ENCODE data around the gene MRGPRE.

Gene MRGPRE

DNA sequence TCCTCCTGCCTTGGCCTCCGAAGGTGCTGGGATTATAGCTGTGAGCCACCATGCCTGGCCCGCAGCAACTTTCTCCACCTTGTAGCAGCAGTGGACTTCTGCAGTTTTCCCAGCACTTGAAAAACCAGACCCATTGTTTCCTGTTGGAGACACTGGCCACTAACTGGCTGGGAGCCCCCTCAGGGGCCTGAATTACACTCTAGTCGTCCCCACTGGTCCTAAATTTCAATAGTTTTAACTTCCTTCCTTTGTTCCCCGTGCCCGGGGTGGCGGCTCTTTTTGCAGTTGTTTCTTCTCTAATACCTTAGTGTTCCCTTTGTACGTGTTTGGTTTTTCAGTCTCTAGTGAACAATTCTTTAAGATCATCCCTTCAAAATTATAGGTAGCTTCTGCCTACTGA is 2.6 kb upstream of the MRGPRE start:
- DNase-seq (ENCODE audit: low spot score), result no peak
- TF ChIP-seq, protein P1, sequence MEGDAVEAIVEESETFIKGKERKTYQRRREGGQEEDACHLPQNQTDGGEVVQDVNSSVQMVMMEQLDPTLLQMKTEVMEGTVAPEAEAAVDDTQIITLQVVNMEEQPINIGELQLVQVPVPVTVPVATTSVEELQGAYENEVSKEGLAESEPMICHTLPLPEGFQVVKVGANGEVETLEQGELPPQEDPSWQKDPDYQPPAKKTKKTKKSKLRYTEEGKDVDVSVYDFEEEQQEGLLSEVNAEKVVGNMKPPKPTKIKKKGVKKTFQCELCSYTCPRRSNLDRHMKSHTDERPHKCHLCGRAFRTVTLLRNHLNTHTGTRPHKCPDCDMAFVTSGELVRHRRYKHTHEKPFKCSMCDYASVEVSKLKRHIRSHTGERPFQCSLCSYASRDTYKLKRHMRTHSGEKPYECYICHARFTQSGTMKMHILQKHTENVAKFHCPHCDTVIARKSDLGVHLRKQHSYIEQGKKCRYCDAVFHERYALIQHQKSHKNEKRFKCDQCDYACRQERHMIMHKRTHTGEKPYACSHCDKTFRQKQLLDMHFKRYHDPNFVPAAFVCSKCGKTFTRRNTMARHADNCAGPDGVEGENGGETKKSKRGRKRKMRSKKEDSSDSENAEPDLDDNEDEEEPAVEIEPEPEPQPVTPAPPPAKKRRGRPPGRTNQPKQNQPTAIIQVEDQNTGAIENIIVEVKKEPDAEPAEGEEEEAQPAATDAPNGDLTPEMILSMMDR (IDR thresholded peaks at IDR 0.05; ENCODE audit: extremely low read depth, missing control alignments), result no peak

DNA sequence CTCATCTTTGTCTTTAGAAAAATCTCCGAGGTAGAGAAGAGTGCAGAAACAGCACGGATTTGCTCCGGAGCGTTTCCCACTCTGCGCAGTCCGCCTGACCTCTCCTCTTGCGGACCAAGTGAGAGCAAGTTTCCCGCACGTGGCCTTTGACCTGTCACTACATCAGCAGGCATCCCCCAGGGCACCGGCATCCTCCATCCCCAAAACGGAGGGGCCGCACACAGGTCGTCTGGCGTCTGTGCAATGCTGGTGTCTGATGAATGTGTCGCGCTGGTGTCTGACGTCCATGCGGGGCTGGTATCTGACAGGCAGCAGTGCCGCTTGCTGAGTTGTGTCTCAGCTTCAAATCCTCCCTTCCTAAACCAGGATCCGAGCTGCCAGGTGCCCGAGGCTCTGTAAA is 739 bp upstream of the MRGPRE start:
- DNase-seq (ENCODE audit: low spot score), result no peak
- TF ChIP-seq, protein P1 (IDR thresholded peaks at IDR 0.05; ENCODE audit: extremely low read depth, missing control alignments), result no peak

DNA sequence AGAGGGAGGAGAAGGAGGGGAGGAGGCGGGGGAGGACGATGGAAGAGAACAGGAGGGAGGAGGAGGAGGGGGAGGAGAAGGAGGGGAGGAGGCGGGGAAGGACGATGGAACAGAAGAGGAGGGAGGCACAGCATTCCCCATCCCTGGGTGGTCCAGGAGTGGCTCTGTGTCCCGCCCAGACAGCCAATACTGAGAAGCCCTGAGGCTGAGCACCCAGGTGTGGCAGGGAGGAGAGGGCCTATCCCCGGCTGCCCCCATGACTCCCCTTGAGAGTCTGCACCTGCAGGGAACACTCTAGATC is 717 bp downstream of the MRGPRE start:
- TF ChIP-seq, protein P1 (IDR thresholded peaks at IDR 0.05; ENCODE audit: extremely low read depth, missing control alignments), result no peak
- no peak for DNase-seq (ENCODE audit: low spot score)

DNA sequence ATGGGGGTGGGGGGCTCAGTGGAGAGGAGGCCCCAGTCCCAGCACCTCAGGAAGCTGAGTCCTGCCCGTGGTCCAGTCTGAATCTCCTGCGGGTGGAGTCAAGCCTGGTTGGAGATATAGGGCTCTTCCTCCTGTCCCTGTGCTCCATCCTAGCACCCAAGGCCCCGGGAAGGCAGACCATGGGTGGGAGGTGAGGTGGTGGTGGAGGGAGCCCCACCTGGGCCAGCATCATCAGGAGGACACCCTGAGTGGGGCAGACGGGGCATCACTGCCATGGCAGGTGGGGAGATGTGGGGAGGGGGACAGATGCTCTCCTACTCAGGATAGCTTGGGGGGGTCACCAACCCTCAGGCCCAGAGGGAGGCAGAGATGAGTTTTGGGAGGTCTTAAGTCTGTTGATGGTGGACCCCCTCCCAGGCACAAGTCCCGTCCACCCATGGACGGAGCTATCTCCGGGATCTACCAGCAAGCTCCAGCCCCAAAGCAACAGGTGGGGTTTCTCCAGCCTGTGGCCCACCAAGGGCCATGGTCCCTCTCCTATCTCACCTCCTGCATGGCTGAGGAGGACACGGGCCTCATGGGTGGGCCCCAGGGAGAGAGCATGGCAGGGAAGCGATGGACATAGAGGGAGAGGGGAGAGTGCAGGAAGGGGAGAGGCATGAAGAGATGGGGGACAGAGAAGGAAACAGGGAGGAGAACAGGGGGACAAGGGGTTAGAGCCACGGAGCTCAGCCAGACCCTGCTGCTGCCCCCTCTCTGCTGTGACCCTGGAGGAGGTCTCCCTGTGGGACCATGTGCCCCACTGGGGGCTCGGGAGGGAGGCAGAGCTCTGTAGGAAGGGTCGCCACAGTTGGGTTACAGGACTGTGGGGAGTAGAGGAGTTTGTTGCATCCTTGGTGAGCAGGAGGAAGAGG is 1.3 kb downstream of the MRGPRE start:
- DNase-seq (ENCODE audit: low spot score), result no peak

DNA sequence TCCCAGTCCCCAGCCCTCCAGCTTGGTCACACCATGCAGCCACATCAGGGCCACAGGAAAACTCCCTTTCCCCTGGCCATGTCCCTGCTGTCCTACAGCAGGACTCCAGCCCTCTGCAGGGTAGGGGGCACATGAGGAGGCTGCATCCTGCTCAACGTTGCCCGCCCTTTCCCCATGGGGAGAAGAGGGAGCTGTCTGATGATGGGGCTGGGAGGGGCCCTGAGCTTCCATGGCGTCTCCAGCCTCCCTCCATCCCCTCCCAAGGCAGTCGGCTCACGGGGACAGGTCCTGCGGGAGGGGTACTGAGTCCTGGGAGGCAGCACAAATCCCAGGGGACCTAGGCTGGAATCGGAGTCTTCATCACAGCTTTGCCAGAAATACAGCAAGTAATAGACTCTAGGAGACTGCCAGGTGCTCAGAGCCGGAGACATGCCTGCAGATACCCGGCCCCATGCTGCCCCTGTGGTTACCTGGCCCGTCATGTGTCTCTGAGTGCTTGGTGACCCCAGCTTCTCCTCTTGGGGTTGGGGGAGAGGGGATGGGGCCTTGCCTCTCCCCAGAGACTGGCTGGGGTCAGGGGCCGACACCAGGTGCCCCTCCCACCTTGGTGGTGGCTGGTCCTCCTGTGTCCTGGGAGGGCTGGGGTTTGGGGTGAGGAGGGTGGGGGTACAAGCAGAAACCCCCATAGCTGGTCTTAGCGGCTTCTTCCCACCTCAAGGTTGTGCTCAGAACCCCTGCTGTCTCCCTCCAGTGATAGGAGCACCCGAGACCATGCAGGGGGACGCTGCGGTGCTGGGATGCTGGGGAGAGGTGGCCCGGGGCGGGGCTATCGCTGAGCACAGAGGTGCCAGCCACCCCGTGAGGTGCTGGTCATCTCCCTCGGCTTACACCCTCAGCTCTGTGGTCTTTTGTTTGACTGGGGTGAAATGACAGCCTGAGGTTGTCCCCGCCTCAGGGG is 2.3 kb downstream of the MRGPRE start:
- TF ChIP-seq, protein P1 (IDR thresholded peaks at IDR 0.05; ENCODE audit: extremely low read depth, missing control alignments), result no peak
- DNase-seq (ENCODE audit: low spot score), result peak; percentile 11

More for the DNA sequence above, 1.3 kb downstream of the MRGPRE start:
- TF ChIP-seq, protein P1 (IDR thresholded peaks at IDR 0.05; ENCODE audit: extremely low read depth, missing control alignments), result no peak

DNA sequence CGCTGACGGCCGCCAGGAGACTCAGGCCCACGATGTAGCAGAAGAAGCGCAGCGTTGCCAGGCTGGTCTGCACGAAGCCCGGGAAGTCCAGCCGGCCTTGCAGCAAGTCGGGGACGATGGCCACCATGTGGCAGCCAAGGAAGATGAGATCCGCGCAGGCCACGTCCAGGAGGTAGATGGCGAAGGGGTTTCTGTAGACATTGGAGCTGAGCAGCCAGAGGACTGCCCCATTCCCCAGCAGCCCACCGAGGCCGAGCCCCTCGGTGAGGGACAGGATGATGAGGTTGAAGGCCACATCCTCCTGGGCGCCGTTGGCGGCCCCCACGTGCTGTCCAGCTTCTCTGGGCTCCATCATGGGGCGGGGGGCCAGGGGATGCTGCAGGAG is 3.8 kb downstream of the MRGPRE start:
- TF ChIP-seq, protein P1 (IDR thresholded peaks at IDR 0.05; ENCODE audit: extremely low read depth, missing control alignments), result no peak
- DNase-seq (ENCODE audit: low spot score), result peak; percentile 8

Measured in GM20000 (cell line).